ENCODE data around the gene EHD1. TPM values are rescaled to one million over a fixed set of nuclear protein-coding genes. Genes with fewer than 3 reads are reported as not detected.

The EHD1 gene
- total RNA-seq, 5 donors from 2014 or later (not counting 1 experiment from before 2014, with no cell fraction given), result 126 to 286 (median 269) TPM

GRCh38 chr11:64834723-64835615, 43.5 kb downstream of the EHD1 start:
- H3K4me1 ChIP-seq (ENCODE audit: control insufficient read depth in 1 of 2, extremely low read depth in 1 of 2, insufficient read depth in 2 of 2, low read length in 2 of 2), result peaks cover 0 to 6% of the 10 kb centered on the region in 2 experiments
- H3K36me3 ChIP-seq (ENCODE audit: control insufficient read depth in 2 of 2, extremely low read depth in 1 of 2, insufficient read depth in 1 of 2, low read length in 1 of 2), result peaks cover 9 to 29% of the 10 kb centered on the region in 2 donors
- CTCF ChIA-PET, result no interaction called here
- H3K27ac Mint-ChIP-seq, result no peak overlapping the region
- H3K4me3 Mint-ChIP-seq, result no peak overlapping the region
- no peaks in the 10 kb centered on the region for H3K9me3 Mint-ChIP-seq
- no peaks in the 10 kb centered on the region for H3K4me1 Mint-ChIP-seq
- no peaks in the 10 kb centered on the region for H3K27me3 ChIP-seq (replicated peaks in 1 of 2; ENCODE audit: control insufficient read depth in 2 of 2, extremely low read depth in 1 of 2, insufficient read depth in 2 of 2, low read length in 1 of 2)
- no peak overlapping the region for H3K27ac ChIP-seq (ENCODE audit: low read length)
- ATAC-seq (replicated peaks in 1 of 4), result no peak
- POLR2A ChIA-PET, result no interaction called here
- H3K27me3 Mint-ChIP-seq, result no peaks in the 10 kb centered on the region
- WGBS (ENCODE audit: insufficient coverage), result 86% methylated on average over 23 of the region's 29 CpGs
- H3K9me3 ChIP-seq, result no peaks in the 10 kb centered on the region
- DNase-seq, result no peak
- no peak overlapping the region for H3K4me3 ChIP-seq (ENCODE audit: control insufficient read depth in 1 of 2, extremely low read depth in 1 of 2, low read length in 1 of 2)
- peaks cover 10% of the 10 kb centered on the region for H3K36me3 Mint-ChIP-seq

- CTCF ChIA-PET, result no interaction called here
- H3K4me1 ChIP-seq (ENCODE audit: control insufficient read depth in 1 of 2, extremely low read depth in 1 of 2, insufficient read depth in 2 of 2, low read length in 2 of 2), result peaks cover 0 to 6% of the 10 kb centered on the region in 2 experiments
- peaks cover 6 to 28% of the 10 kb centered on the region in 2 donors for H3K36me3 ChIP-seq (ENCODE audit: control insufficient read depth in 2 of 2, extremely low read depth in 1 of 2, insufficient read depth in 1 of 2, low read length in 1 of 2)
- no peak for DNase-seq
- no peaks in the 10 kb centered on the region for H3K27me3 ChIP-seq (replicated peaks in 1 of 2; ENCODE audit: control insufficient read depth in 2 of 2, extremely low read depth in 1 of 2, insufficient read depth in 2 of 2, low read length in 1 of 2)
- H3K4me3 Mint-ChIP-seq, result no peak overlapping the region
- no peaks in the 10 kb centered on the region for H3K27me3 Mint-ChIP-seq
- H3K9me3 ChIP-seq, result no peaks in the 10 kb centered on the region
- H3K36me3 Mint-ChIP-seq, result peaks cover 6% of the 10 kb centered on the region
- H3K4me1 Mint-ChIP-seq, result no peaks in the 10 kb centered on the region
- H3K27ac Mint-ChIP-seq, result no peak overlapping the region
- H3K9me3 Mint-ChIP-seq, result no peaks in the 10 kb centered on the region
- WGBS (ENCODE audit: insufficient coverage), result 92% methylated on average over 25 of the region's 25 CpGs
- H3K4me3 ChIP-seq (ENCODE audit: control insufficient read depth in 1 of 2, extremely low read depth in 1 of 2, low read length in 1 of 2), result no peak overlapping the region
- ATAC-seq (replicated peaks in 1 of 4), result no peak
- POLR2A ChIA-PET, result no interaction called here
- H3K27ac ChIP-seq (ENCODE audit: low read length), result no peak overlapping the region
Measured at GRCh38 chr11:64834031-64834722, 44.2 kb downstream of the EHD1 start.

GRCh38 chr11:64833509-64833908, 44.9 kb downstream of the EHD1 start:
- H3K27ac Mint-ChIP-seq, result no peak overlapping the region
- no peaks in the 10 kb centered on the region for H3K9me3 Mint-ChIP-seq
- peaks cover 4 to 28% of the 10 kb centered on the region in 2 donors for H3K36me3 ChIP-seq (ENCODE audit: control insufficient read depth in 2 of 2, extremely low read depth in 1 of 2, insufficient read depth in 1 of 2, low read length in 1 of 2)
- H3K9me3 ChIP-seq, result no peaks in the 10 kb centered on the region
- DNase-seq (no peak), ATAC-seq (replicated peaks in 1 of 4) (no peak)
- CTCF ChIA-PET, result no interaction called here
- 94% methylated on average over 2 of the region's 10 CpGs for WGBS (ENCODE audit: insufficient coverage)
- no peak overlapping the region for H3K4me3 Mint-ChIP-seq
- H3K4me1 Mint-ChIP-seq, result no peaks in the 10 kb centered on the region
- H3K27me3 ChIP-seq (replicated peaks in 1 of 2; ENCODE audit: control insufficient read depth in 2 of 2, extremely low read depth in 1 of 2, insufficient read depth in 2 of 2, low read length in 1 of 2), result no peaks in the 10 kb centered on the region
- POLR2A ChIA-PET, result no interaction called here
- H3K36me3 Mint-ChIP-seq, result peaks cover 6% of the 10 kb centered on the region
- H3K4me1 ChIP-seq (ENCODE audit: control insufficient read depth in 1 of 2, extremely low read depth in 1 of 2, insufficient read depth in 2 of 2, low read length in 2 of 2), result peaks cover 0 to 6% of the 10 kb centered on the region in 2 experiments
- no peak overlapping the region for H3K27ac ChIP-seq (ENCODE audit: low read length)
- no peaks in the 10 kb centered on the region for H3K27me3 Mint-ChIP-seq
- no peak overlapping the region for H3K4me3 ChIP-seq (ENCODE audit: control insufficient read depth in 1 of 2, extremely low read depth in 1 of 2, low read length in 1 of 2)

GRCh38 chr11:64833198-64833502, 45.3 kb downstream of the EHD1 start:
- Histone ChIP-seq H3K4me1 (ENCODE audit: control insufficient read depth in 1 of 2, extremely low read depth in 1 of 2, insufficient read depth in 2 of 2, low read length in 2 of 2) (peaks cover 0 to 6% of the 10 kb centered on the region in 2 experiments), H3K27ac (ENCODE audit: low read length) (no peak overlapping the region), H3K36me3 (ENCODE audit: control insufficient read depth in 2 of 2, extremely low read depth in 1 of 2, insufficient read depth in 1 of 2, low read length in 1 of 2) (peaks cover under 1 to 28% of the 10 kb centered on the region in 2 donors), H3K4me3 (ENCODE audit: control insufficient read depth in 1 of 2, extremely low read depth in 1 of 2, low read length in 1 of 2) (no peak overlapping the region), H3K9me3 (no peaks in the 10 kb centered on the region), H3K27me3 (replicated peaks in 1 of 2; ENCODE audit: control insufficient read depth in 2 of 2, extremely low read depth in 1 of 2, insufficient read depth in 2 of 2, low read length in 1 of 2) (no peaks in the 10 kb centered on the region)
- CTCF ChIA-PET, result no interaction called here
- POLR2A ChIA-PET, result no interaction called here
- Mint-ChIP-seq H3K27me3 (no peaks in the 10 kb centered on the region), H3K4me1 (no peaks in the 10 kb centered on the region), H3K4me3 (no peak overlapping the region), H3K9me3 (no peaks in the 10 kb centered on the region), H3K36me3 (peaks cover 8% of the 10 kb centered on the region), H3K27ac (no peak overlapping the region)
- ATAC-seq (replicated peaks in 1 of 4) (no peak), DNase-seq (no peak)
- 95% methylated on average over 11 of the region's 12 CpGs for WGBS (ENCODE audit: insufficient coverage)

- ATAC-seq (replicated peaks in 1 of 4), result no peak
- no peaks in the 10 kb centered on the region for H3K27me3 ChIP-seq (replicated peaks in 1 of 2; ENCODE audit: control insufficient read depth in 2 of 2, extremely low read depth in 1 of 2, insufficient read depth in 2 of 2, low read length in 1 of 2)
- H3K9me3 ChIP-seq, result no peaks in the 10 kb centered on the region
- Mint-ChIP-seq H3K27me3 (no peaks in the 10 kb centered on the region), H3K27ac (no peak overlapping the region), H3K9me3 (no peaks in the 10 kb centered on the region), H3K4me3 (no peak overlapping the region), H3K36me3 (peaks cover 13% of the 10 kb centered on the region), H3K4me1 (no peaks in the 10 kb centered on the region)
- no peak for DNase-seq
- H3K4me3 ChIP-seq (ENCODE audit: control insufficient read depth in 1 of 2, extremely low read depth in 1 of 2, low read length in 1 of 2), result no peak overlapping the region
- ChIA-PET CTCF (no interaction called here), POLR2A (no interaction called here)
- peaks cover 0 to 6% of the 10 kb centered on the region in 2 experiments for H3K4me1 ChIP-seq (ENCODE audit: control insufficient read depth in 1 of 2, extremely low read depth in 1 of 2, insufficient read depth in 2 of 2, low read length in 2 of 2)
- no peak overlapping the region for H3K27ac ChIP-seq (ENCODE audit: low read length)
- H3K36me3 ChIP-seq (ENCODE audit: control insufficient read depth in 2 of 2, extremely low read depth in 1 of 2, insufficient read depth in 1 of 2, low read length in 1 of 2), result peaks cover 0 to 28% of the 10 kb centered on the region in 2 donors
- 89% methylated on average over 16 of the region's 21 CpGs for WGBS (ENCODE audit: insufficient coverage)
Measured at GRCh38 chr11:64832467-64833197, 45.8 kb downstream of the EHD1 start.

- Mint-ChIP-seq H3K9me3 (no peaks in the 10 kb centered on the region), H3K4me1 (no peaks in the 10 kb centered on the region), H3K36me3 (peaks cover 17% of the 10 kb centered on the region), H3K27ac (no peak overlapping the region), H3K4me3 (no peak overlapping the region), H3K27me3 (no peaks in the 10 kb centered on the region)
- Histone ChIP-seq H3K4me1 (ENCODE audit: control insufficient read depth in 1 of 2, extremely low read depth in 1 of 2, insufficient read depth in 2 of 2, low read length in 2 of 2) (no peaks in the 10 kb centered on the region), H3K4me3 (ENCODE audit: control insufficient read depth in 1 of 2, extremely low read depth in 1 of 2, low read length in 1 of 2) (no peak overlapping the region), H3K9me3 (no peaks in the 10 kb centered on the region), H3K27ac (ENCODE audit: low read length) (no peak overlapping the region), H3K27me3 (replicated peaks in 1 of 2; ENCODE audit: control insufficient read depth in 2 of 2, extremely low read depth in 1 of 2, insufficient read depth in 2 of 2, low read length in 1 of 2) (no peaks in the 10 kb centered on the region), H3K36me3 (ENCODE audit: control insufficient read depth in 2 of 2, extremely low read depth in 1 of 2, insufficient read depth in 1 of 2, low read length in 1 of 2) (peaks cover 2 to 35% of the 10 kb centered on the region in 2 donors)
- no peak for ATAC-seq (replicated peaks in 1 of 4)
- POLR2A ChIA-PET, result no interaction called here
- CTCF ChIA-PET, result no interaction called here
- no peak for DNase-seq
- 94% methylated on average over 20 of the region's 24 CpGs for WGBS (ENCODE audit: insufficient coverage)
Measured at GRCh38 chr11:64831411-64831891, 47.0 kb downstream of the EHD1 start.

Measured in T-cell (primary cell).